ENCODE measurements around the gene ARPC4. TPM values are rescaled to one million over a fixed set of nuclear protein-coding genes. Genes with fewer than 3 reads are reported as not detected.

ARPC4 gene
- total RNA-seq, 2 donors from 2014 or later, result 144 to 148 TPM

DNA sequence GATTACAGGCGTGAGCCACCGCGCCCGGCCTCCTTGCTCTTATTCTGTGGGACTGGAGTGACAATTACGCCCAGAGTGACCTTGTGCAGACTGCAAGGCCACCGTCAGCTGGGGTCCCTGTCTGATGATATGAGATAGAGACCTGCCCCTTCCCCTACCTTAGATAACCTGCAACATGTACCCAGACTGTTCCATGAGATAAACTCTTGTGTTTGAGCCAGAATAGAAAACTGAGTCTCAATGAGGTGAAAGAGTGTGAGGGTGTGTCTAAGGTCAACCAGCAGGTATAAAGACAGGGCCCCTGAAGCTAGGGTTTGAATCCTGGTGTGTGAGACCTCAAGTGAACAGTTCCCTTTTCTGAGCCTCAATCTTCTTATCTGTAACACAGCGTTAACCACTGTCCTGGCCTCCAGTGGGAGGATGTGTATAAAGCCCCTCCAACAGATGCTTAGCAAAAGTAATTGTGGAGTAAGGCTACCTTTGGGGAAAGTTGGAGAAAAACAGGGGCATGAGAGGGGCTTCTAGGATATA lies 6.6 kb upstream of the ARPC4 start:
- intact Hi-C loops (cut with DNase I), result no loop called here
- no peak for DNase-seq (ENCODE audit: low spot score)

DNA sequence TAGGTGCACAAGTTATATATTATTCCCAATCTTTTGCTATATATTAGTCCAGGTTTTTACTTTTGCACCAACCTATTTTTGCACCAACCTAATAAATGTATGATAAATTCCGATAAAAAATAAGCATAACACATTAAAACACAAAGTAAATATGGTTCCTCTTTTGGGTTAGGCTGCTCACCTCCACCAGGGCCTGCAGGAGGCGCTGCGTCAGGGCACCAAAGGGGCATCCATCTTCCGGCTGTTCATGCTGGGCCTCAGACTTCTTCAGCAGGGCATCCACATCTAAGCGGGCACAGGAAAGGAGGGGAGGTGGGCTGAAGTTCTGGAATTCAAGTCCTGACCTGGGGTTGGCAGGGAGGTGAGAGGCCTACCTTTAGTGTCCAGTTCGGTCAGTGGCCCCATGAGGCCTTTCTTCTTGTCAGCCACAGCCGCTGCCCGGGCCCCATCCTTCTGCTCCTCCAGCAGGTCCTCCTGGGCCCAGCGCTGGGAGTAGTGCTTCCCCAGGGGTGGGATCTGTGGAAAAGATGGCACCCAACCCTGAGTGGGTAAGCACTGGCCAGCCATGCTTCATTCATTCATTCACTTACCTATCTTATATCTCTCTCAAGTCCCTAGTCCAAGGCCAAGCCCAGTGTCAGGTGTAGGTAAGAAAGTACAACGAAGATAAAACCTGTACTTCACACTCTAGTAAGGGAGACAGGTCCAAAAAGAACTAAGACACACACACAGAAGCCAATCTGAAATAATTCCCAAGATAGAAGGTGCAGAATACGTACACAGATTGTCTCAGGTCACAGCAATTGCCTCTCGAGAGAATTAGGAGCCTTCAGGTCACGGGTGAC lies 5.8 kb upstream of the ARPC4 start:
- no peak for DNase-seq (ENCODE audit: low spot score)
- intact Hi-C loops (cut with DNase I), result no loop called here

DNA sequence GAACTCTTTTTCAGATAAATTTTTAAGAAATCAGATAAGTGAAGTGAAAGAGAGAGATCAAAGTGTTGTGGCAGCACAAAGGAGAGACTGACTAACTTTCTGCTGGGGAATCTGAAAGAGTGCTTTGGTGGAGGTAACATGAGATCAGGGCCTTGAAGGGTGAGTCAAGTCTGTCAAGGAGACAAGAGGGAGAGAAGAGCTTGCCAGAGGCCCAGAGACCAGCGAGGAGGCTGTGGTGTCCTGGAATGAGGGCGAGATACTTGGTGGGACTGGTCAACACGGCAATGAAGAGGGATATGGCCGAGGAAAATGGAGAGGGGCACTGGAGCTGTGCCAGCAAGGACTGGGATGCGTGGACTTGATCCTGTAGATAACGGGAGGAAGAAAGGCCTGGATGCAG lies 5.2 kb upstream of the ARPC4 start:
- intact Hi-C loops (cut with DNase I), result no loop called here
- DNase-seq (ENCODE audit: low spot score), result no peak

DNA sequence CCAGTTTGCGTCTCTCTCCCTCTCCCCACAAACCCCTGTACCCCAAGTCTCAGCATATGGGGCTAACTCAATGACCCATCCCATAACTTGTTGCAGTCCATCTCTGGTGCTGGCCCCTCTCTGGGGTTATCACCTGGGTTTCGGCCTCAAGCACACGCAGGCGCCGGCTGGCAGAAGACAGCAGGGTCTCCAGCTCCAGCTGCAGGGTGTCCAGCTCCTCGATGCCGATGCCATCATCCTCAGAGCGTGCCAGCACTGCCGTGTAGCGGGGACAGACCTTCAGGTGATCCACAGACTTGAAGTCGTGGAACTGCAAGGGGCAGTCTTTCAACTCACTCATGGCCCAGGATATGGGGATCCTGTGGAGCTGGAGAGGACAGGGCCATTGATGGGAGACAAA lies 1.8 kb upstream of the ARPC4 start:
- intact Hi-C loops (cut with DNase I), result no loop called here
- DNase-seq (ENCODE audit: low spot score), result no peak

- intact Hi-C loops (cut with DNase I), result no loop called here
- DNase-seq (ENCODE audit: low spot score), result no peak
Measured at GRCh38 chr3:9791790-9792404, 985 bp upstream of the ARPC4 start.

DNA sequence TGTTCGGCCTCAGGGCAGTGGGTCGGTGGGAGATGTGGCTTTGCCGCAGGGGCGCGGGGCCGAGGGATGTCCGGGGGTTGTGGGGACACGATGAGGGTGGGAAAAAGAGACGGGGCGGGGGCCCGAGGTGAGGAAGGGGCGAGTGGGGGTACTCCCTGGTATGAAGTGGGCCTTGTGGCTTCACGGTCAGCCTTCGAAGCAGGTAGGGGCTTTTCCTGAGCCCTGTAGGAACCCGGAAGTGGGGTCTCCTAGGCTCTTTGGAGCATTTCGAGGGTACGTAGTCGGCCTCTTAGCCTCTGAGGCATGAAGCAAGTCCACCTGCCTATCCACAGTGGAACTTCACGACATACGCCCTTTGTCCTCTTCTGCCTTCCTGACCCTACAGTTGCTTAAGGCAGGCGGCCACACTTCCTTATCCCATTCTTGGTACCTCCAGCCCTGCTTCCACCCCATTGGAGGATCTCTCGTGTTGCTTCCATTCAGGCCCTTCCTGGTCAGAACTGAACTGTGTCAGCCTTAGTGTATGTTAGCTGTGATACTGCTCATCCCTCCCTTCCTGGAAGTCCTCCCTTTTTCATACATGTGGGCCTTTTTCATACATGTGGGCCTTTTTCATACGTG lies 389 bp downstream of the ARPC4 start:
- no peak for DNase-seq (ENCODE audit: low spot score)
- intact Hi-C loops (cut with DNase I), result no loop called here

DNA sequence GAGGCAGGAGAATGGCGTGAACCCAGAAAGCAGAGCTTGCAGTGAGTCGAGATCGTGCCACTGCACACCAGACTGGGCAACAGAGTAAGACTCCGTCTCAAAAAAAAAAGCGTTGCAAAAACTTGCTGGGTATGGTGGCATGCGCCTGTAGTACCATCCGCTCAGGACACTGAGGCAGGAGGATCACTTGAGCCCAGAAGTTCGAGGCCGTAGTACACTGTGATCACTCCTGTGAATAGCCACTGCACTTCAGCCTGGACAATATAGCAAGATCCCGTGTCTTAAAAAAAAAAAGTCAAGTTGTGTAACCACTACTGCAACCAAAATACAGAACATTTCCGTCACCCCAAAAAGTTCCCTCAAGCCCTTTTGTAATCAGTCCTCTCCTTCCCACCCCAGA lies 1.5 kb downstream of the ARPC4 start:
- no peak for DNase-seq (ENCODE audit: low spot score)
- intact Hi-C loops (cut with DNase I), result no loop called here

GRCh38 chr3:9795207-9795606 lies 2.3 kb downstream of the ARPC4 start:
- no peak for DNase-seq (ENCODE audit: low spot score)
- intact Hi-C loops (cut with DNase I), result no loop called here

DNA sequence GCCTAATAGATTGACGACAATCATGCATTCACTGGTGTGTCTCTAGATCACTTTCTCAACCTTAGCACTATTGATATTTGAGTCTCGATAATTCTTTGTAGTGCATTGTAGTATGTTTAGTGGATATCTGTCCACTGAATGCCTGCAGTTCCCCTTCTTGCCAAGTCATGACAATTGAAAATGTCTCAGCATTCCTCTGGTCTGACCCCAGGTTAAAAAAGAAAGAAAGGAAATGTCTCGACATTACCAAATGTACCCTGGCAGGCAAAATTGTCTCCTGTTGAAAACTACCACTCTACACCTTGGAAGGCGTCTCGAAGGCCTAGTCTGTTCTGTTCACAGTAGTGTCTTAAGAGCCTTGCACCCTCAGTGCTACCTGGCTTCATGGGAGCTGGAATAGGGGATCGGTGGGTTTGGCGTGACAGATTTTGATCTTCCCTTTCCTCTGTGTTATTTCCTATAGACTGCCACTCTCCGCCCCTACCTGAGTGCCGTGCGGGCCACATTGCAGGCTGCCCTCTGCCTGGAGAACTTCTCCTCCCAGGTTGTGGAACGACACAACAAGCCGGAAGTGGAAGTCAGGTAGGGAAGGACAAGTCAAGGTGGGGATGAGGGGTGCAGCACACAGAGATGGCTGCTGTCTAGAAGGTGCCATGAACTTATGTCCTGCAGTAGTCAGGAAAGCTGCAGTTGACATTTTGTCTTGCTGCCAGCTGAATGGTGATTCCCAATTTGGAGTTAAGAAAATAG lies 4.5 kb downstream of the ARPC4 start:
- intact Hi-C loops (cut with DNase I), result no loop called here

GRCh38 chr3:9800529-9800928 lies 7.6 kb downstream of the ARPC4 start:
- intact Hi-C loops (cut with DNase I), result no loop called here
- DNase-seq (ENCODE audit: low spot score), result no peak

More for the DNA sequence above, 4.5 kb downstream of the ARPC4 start:
- DNase-seq (ENCODE audit: low spot score), result no peak

GRCh38 chr3:9803494-9803893 lies 10.6 kb downstream of the ARPC4 start:
- intact Hi-C loops (cut with DNase I), result no loop called here
- no peak for DNase-seq (ENCODE audit: low spot score)

GRCh38 chr3:9804996-9805395 lies 12.1 kb downstream of the ARPC4 start:
- no peak for DNase-seq (ENCODE audit: low spot score)
- intact Hi-C loops (cut with DNase I), result no loop called here

GRCh38 chr3:9806137-9806536 lies 13.3 kb downstream of the ARPC4 start:
- intact Hi-C loops (cut with DNase I), result no loop called here
- no peak for DNase-seq (ENCODE audit: low spot score)

DNA sequence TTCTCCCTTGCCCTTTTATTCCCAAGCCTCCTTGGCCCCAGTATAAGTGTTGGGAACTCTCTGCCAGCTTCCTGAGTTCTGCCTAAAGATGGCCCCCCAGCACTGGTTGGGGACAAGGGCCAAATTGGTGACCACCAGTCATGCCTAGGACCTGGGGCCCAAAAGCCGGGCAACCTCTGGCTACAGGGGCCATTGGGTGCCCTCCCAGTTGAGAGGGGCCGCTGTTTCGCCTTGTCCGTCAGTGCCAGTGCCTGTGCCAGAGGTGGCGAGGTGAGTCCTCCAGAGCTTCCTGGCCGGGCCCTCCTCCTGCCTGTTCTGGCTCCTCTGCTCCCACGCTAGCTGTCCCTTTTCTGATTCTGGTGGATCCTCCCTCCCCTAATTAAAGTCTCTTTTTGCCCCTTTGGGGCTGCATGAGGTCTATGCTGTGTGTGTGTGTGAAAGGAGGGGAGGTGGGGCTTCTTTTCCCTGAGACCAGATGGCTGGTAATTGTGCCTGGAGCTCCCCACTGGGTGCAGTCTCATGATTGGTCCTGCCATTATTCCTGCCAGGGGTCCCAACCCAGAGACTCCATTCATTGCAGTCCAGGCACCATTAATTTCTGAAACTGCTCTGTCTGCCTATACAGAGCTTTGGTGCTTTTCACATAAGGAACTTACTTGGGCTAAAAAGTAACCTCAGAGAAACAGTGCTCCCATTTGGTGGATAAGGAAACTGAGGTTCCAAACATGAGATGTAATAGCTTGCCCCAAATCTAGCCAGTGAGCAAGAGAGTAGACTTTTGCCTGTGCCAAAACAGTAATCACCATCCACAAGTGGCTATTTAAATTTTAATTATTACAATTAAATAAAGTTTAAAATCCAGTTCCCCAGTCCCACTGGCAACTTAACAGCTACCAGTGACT lies 14.1 kb downstream of the ARPC4 start:
- no peak for DNase-seq (ENCODE audit: low spot score)
- intact Hi-C loops (cut with DNase I), result no loop called here

GRCh38 chr3:9807981-9808344 lies 15.1 kb downstream of the ARPC4 start:
- intact Hi-C loops (cut with DNase I), result no loop called here
- DNase-seq (ENCODE audit: low spot score), result no peak

DNA sequence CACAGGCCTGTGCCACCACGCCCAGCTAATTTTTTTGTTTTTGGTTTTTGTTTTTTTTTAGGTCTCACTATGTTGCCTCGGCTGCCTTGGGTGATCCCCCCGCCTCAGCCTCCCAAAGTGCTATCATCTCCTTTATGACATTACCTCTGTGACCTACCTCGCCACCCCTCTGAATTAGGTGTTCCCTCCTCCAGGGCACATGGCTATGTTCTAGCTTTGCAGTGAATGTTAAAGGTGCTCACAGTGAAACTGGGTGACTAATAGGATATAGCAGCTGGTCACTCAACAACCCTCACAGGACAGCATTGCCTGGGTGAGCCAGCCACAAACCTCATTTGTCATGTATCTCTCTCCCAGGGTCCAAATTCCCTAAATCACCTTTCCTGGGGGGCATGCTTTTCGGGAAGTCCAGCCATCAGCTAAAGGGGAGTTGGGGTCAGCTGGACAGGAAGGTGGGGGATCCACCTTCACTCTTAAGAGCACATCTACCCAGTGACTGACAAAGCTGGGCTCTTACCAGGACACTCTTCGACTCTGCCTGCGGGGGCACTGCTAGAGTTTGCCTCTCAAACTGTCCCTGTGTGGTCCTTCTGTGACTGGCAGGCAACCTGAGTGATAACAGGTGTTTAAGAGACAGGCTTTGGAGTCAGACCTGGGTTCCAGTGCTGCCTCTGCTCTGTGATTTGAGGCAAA lies 15.6 kb downstream of the ARPC4 start:
- intact Hi-C loops (cut with DNase I), result no loop called here
- DNase-seq (ENCODE audit: low spot score), result no peak

DNA sequence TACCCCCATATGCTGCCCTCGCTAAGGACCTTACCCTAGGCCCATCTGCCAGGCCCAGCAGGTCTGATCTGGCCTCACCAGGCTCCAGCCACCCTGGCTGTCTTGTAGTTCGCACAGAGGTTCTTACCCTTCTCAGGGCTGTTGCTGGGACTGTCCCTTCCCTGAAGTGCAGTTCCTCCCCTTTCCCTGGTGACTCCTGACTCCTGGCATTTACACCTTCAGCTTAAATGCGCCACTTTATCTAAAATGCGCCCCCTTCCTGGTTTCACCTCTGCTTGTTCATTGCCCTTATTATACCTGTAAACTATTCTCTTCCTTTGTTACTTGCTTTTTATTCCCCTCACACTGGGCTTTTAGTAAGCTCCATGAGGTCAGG lies 16.3 kb downstream of the ARPC4 start:
- intact Hi-C loops (cut with DNase I), result no loop called here
- no peak for DNase-seq (ENCODE audit: low spot score)

Data from posterior vena cava (tissue), 2 donors.